Vagina (tissue), 2 donors: Measurements from ENCODE around the gene RNPC3. TPM values are rescaled to one million over a fixed set of nuclear protein-coding genes. Genes with fewer than 3 reads are reported as not detected.
A peak's percentile ranks its signal among the peaks of the same experiment; 100 is the strongest.
"Not testable (repeated sequence)": the region's sequence is repeated elsewhere in the genome, so short reads cannot be mapped to it uniquely, and the experiment has no call there.

Experiments used
- DNase-seq, 2 donors: peaks; one replicate each; pipeline ENCODE4 v3.0.0-alpha.2; 2017; ENCODE audit errors: extremely low spot score in 2 of 2
- H3K27ac ChIP-seq: fragments of 200-600 bp; sonication (generic); one replicate; pipeline ENCODE4 v1.5.1; 2019
- H3K27me3 ChIP-seq: fragments of 200-600 bp; sonication (generic); one replicate; pipeline ENCODE4 v1.5.1; 2019
- H3K36me3 ChIP-seq, 2 donors: fragments of 200-600 bp; sonication (generic); one replicate each; pipeline ENCODE4 v1.5.1; 2017 to 2019
- H3K4me1 ChIP-seq: fragments of 200-600 bp; sonication (generic); one replicate; pipeline ENCODE4 v1.5.1; 2019
- H3K4me3 ChIP-seq, 2 donors: fragments of 200-600 bp; sonication (generic); 1 replicate in 1 of 2; 2 replicates in 1 of 2; pipeline ENCODE4 v1.5.1; 2016 to 2019
- H3K9me3 ChIP-seq: fragments of 200-600 bp; sonication (generic); one replicate; pipeline ENCODE4 v1.5.1; 2019
- POLR2A ChIP-seq, 2 donors: fragments of 450-650 bp; IDR thresholded peaks; one replicate each; pipeline ENCODE4 v1.6.1; 2017; ENCODE audit warnings: antibody characterized with exemption in 2 of 2, mild to moderate bottlenecking in 2 of 2, moderate library complexity in 2 of 2
- POLR2AphosphoS5 ChIP-seq, 2 donors: sonication (generic); formaldehyde crosslinking; IDR thresholded peaks; one replicate each; pipeline ENCODE4 v1.9.0; 2017; ENCODE audit warnings: antibody characterized with exemption in 2 of 2, mild to moderate bottlenecking in 2 of 2, low read depth in 1 of 2; ENCODE audit not compliant: insufficient read depth in 1 of 2
- intact Hi-C: fragments of 100-400 bp; cut with DNase I; formaldehyde crosslinking; loops from one replicate; pipeline ENCODE4 v1.15.1; 2023
- total RNA-seq: library from RNA; depleted of rRNA; stranded (reverse); fragments of >200 nt; gene quantifications from one replicate; pipeline ENCODE4 v1.2.3, GENCODE V29; 2016
- TF ChIP-seq, protein P1 (sequence below), 3 experiments: fragments of 450-650 bp in 2 of 3; fragments of 200-600 bp in 1 of 3; sonication (generic) in 1 of 3; IDR thresholded peaks; one replicate each; pipeline ENCODE4 v1.5.1; 2017 to 2019; ENCODE audit warnings: antibody characterized with exemption in 3 of 3, mild to moderate bottlenecking in 2 of 3, moderate library complexity in 2 of 3

The RNPC3 gene
- total RNA-seq, 1 donor from 2014 or later: 21.6 TPM

DNA sequence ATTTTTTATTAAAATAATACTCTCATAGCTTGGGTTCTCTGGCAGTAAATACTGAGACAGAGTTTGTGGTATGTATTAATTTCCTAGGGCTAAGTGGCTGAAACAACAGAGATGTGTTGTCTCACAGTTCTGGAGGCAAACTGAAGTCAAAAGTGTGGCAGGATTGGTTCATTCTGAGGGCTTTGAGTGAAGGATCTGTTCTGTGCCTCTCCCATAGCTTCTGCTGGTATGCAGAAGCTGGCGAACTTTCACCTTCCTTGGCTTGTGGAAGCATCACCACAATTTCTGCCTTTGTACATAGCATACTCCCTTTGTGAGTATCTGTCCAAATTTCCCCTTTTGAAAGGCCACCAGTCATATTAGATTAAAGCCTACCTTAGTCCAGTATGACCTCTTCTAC is 21.0 kb downstream of the RNPC3 start:
- no peak for DNase-seq
- TF ChIP-seq POLR2AphosphoS5 (IDR thresholded peaks at IDR 0.05; ENCODE audit: insufficient read depth in 1 of 2, low read depth in 1 of 2): no peak
- TF ChIP-seq POLR2A (IDR thresholded peaks at IDR 0.05): no peak
- TF ChIP-seq, protein P1, sequence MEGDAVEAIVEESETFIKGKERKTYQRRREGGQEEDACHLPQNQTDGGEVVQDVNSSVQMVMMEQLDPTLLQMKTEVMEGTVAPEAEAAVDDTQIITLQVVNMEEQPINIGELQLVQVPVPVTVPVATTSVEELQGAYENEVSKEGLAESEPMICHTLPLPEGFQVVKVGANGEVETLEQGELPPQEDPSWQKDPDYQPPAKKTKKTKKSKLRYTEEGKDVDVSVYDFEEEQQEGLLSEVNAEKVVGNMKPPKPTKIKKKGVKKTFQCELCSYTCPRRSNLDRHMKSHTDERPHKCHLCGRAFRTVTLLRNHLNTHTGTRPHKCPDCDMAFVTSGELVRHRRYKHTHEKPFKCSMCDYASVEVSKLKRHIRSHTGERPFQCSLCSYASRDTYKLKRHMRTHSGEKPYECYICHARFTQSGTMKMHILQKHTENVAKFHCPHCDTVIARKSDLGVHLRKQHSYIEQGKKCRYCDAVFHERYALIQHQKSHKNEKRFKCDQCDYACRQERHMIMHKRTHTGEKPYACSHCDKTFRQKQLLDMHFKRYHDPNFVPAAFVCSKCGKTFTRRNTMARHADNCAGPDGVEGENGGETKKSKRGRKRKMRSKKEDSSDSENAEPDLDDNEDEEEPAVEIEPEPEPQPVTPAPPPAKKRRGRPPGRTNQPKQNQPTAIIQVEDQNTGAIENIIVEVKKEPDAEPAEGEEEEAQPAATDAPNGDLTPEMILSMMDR (IDR thresholded peaks at IDR 0.05): no peak
- Histone ChIP-seq H3K36me3 (peaks cover 0 to 84% of the 10 kb centered on the region in 2 donors), H3K4me1 (no peaks in the 10 kb centered on the region), H3K27me3 (no peaks in the 10 kb centered on the region), H3K9me3 (no peaks in the 10 kb centered on the region), H3K4me3 (no peak overlapping the region), H3K27ac (no peak overlapping the region)
- intact Hi-C loops: no loop called here

- peaks cover 0 to 81% of the 10 kb centered on the region in 2 donors for H3K36me3 ChIP-seq
- H3K27me3 ChIP-seq: no peaks in the 10 kb centered on the region
- H3K27ac ChIP-seq: no peak overlapping the region
- DNase-seq: no peak
- H3K4me1 ChIP-seq: no peaks in the 10 kb centered on the region
- H3K4me3 ChIP-seq: no peak overlapping the region
- intact Hi-C loops: no loop called here
- no peaks in the 10 kb centered on the region for H3K9me3 ChIP-seq
- no peak for TF ChIP-seq POLR2AphosphoS5 (IDR thresholded peaks at IDR 0.05; ENCODE audit: insufficient read depth in 1 of 2, low read depth in 1 of 2)
- TF ChIP-seq, protein P1 (IDR thresholded peaks at IDR 0.05): no peak
- no peak for TF ChIP-seq POLR2A (IDR thresholded peaks at IDR 0.05)
These were observed 22.3 kb downstream of the RNPC3 start for GRCh38 chr1:103547840-103548239.

GRCh38 chr1:103560427-103560826 is 34.9 kb downstream of the RNPC3 start:
- H3K27me3 ChIP-seq: no peaks in the 10 kb centered on the region
- DNase-seq: no peak
- no peaks in the 10 kb centered on the region for H3K9me3 ChIP-seq
- intact Hi-C loops: no loop called here
- H3K27ac ChIP-seq: no peak overlapping the region
- peaks cover 0 to 10% of the 10 kb centered on the region in 2 donors for H3K36me3 ChIP-seq
- TF ChIP-seq, protein P1 (IDR thresholded peaks at IDR 0.05): no peak
- TF ChIP-seq POLR2AphosphoS5 (IDR thresholded peaks at IDR 0.05; ENCODE audit: insufficient read depth in 1 of 2, low read depth in 1 of 2): no peak
- H3K4me3 ChIP-seq: no peak overlapping the region
- H3K4me1 ChIP-seq: no peaks in the 10 kb centered on the region

- intact Hi-C loops, H3K4me3 ChIP-seq, DNase-seq, H3K27me3 ChIP-seq, H3K9me3 ChIP-seq, H3K4me1 ChIP-seq, H3K36me3 ChIP-seq: not testable (repeated sequence)
- H3K27ac ChIP-seq: peak overlapping the region; percentile 57
These were observed 35.6 kb downstream of the RNPC3 start for GRCh38 chr1:103561124-103561523.

DNA sequence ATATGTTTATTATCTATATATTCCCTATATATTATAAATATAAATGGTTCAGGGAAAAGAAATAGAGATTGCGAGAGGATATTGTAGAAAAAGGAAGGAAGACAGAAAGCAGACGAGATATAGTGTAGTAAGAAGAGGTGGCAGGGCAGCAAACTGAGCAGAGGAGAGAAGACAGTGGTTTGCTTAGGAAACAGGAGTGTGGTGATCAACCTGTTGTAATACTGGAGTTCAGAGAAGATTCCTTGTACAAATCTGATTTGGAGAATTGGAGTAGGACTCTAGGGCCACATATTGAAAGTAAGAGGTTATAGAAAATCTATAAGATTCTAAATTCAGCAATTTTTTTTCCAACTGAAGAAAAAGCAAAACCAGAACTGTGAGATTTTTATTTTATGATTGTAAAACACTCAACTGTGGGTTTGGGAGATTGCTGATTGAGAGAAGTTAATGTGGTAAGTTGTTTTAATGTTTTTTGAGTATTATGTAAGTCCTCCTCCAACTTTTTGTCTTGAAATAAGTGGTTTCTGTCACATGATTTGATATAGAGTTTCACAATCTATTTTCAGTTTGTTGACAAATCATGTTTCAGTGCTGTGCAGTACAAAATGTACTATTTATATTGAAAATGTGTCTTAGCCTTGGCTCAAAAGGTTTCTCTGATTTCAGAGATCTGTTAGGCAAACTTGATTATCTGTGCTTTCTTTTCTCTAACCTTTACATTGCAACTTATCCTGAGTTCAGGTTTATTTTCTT is 36.3 kb downstream of the RNPC3 start:
- intact Hi-C loops: no loop called here
- no peak for DNase-seq
- Histone ChIP-seq H3K4me1 (no peaks in the 10 kb centered on the region), H3K27ac (peak overlapping the region; percentile 57), H3K4me3 (no peak overlapping the region), H3K36me3 (peaks cover 0 to 3% of the 10 kb centered on the region in 2 donors), H3K9me3 (no peaks in the 10 kb centered on the region), H3K27me3 (no peaks in the 10 kb centered on the region)
- TF ChIP-seq POLR2AphosphoS5 (IDR thresholded peaks at IDR 0.05; ENCODE audit: insufficient read depth in 1 of 2, low read depth in 1 of 2): peak in 1 of 2 donors; percentile 35
- TF ChIP-seq, protein P1 (IDR thresholded peaks at IDR 0.05): no peak
